Measurements from ENCODE around the gene GEMIN7. TPM values are rescaled to one million over a fixed set of nuclear protein-coding genes. Genes with fewer than 3 reads are reported as not detected.
A peak's percentile ranks its signal among the peaks of the same experiment; 100 is the strongest.

Gene GEMIN7
- total RNA-seq, 1 donor from 2014 or later: 3.1 TPM

GRCh38 chr19:45061965-45062364 lies 17.1 kb upstream of the GEMIN7 start:
- no peak for DNase-seq (ENCODE audit: low spot score)

- DNase-seq (ENCODE audit: low spot score): no peak
Measured at GRCh38 chr19:45063851-45064801, 14.9 kb upstream of the GEMIN7 start.

GRCh38 chr19:45066921-45067661 lies 12.0 kb upstream of the GEMIN7 start:
- DNase-seq (ENCODE audit: low spot score): no peak

- DNase-seq (ENCODE audit: low spot score): no peak
Measured at GRCh38 chr19:45068041-45068440, 11.0 kb upstream of the GEMIN7 start.

- peak; percentile 21 for DNase-seq (ENCODE audit: low spot score)
Measured at GRCh38 chr19:45069056-45069455, 10.0 kb upstream of the GEMIN7 start.

GRCh38 chr19:45070214-45070613 lies 8.8 kb upstream of the GEMIN7 start:
- DNase-seq (ENCODE audit: low spot score): no peak

GRCh38 chr19:45070861-45071544 lies 8.1 kb upstream of the GEMIN7 start:
- no peak for DNase-seq (ENCODE audit: low spot score)

GRCh38 chr19:45071545-45071938 lies 7.5 kb upstream of the GEMIN7 start:
- DNase-seq (ENCODE audit: low spot score): no peak

GRCh38 chr19:45071969-45072790 lies 6.9 kb upstream of the GEMIN7 start:
- no peak for DNase-seq (ENCODE audit: low spot score)

- no peak for DNase-seq (ENCODE audit: low spot score)
Measured at GRCh38 chr19:45074744-45075300, 4.2 kb upstream of the GEMIN7 start.

- peak; percentile 69 for DNase-seq (ENCODE audit: low spot score)
Measured at GRCh38 chr19:45075301-45076028, 3.6 kb upstream of the GEMIN7 start.

GRCh38 chr19:45076029-45076850 lies 2.8 kb upstream of the GEMIN7 start, which contains the start of gene ZNF296:
Gene ZNF296 (minus strand): TSS chr19:45076478. CDS start chr19:45076373, 105 bp downstream.
- peak; percentile 49 for DNase-seq (ENCODE audit: low spot score)

GRCh38 chr19:45076851-45077730 lies 2.0 kb upstream of the GEMIN7 start:
- no peak for DNase-seq (ENCODE audit: low spot score)

GRCh38 chr19:45078390-45079062 lies 534 bp upstream of the GEMIN7 start:
- DNase-seq (ENCODE audit: low spot score): no peak

GRCh38 chr19:45079911-45080370 lies 881 bp downstream of the GEMIN7 start:
- DNase-seq (ENCODE audit: low spot score): no peak

- DNase-seq (ENCODE audit: low spot score): no peak
Measured at GRCh38 chr19:45082170-45082569, 3.1 kb downstream of the GEMIN7 start.

- no peak for DNase-seq (ENCODE audit: low spot score)
Measured at GRCh38 chr19:45086480-45086879, 7.4 kb downstream of the GEMIN7 start.

Measured in umbilical cord (tissue), 2 donors.